CD14-positive monocyte (primary cell): ENCODE measurements around the gene CD36. TPM values are rescaled to one million over a fixed set of nuclear protein-coding genes. Genes with fewer than 3 reads are reported as not detected.
A peak's percentile ranks its signal among the peaks of the same experiment; 100 is the strongest.

ENCODE experiments used
- DNase-seq, 3 donors: peaks; one replicate each; pipeline ENCODE4 v3.0.0-alpha.2; 2011 to 2022
- H2AFZ ChIP-seq: 2 replicates; pipeline ENCODE4 v1.6.0; 2012; ENCODE audit warnings: mild to moderate bottlenecking, low read depth, low read length, inconsistent platforms; ENCODE audit not compliant: insufficient read depth, poor library complexity, severe bottlenecking
- H3K27ac ChIP-seq, 2 donors: 1 replicate in 1 of 2; 2 replicates in 1 of 2; pipeline ENCODE4 v1.5.1; 2012 to 2013; ENCODE audit warnings: low read length in 2 of 2, control low read depth in 1 of 2, inconsistent platforms in 1 of 2, low read depth in 1 of 2, mild to moderate bottlenecking in 1 of 2
- H3K27me3 ChIP-seq, 2 donors: one replicate each; pipeline versions ENCODE4 v1.6.0 to v1.6.1; 2011 to 2013; ENCODE audit warnings: low read length in 2 of 2; ENCODE audit not compliant: control insufficient read depth in 2 of 2, insufficient read depth in 2 of 2
- H3K36me3 ChIP-seq, 2 donors: replicated peaks in 1 of 2; 1 replicate in 1 of 2; 2 replicates in 1 of 2; pipeline versions ENCODE4 v1.5.1 to v1.6.1; 2012 to 2013; ENCODE audit warnings: low read length in 2 of 2, control low read depth in 1 of 2, inconsistent platforms in 1 of 2, mild to moderate bottlenecking in 1 of 2; ENCODE audit not compliant: insufficient read depth in 2 of 2, control insufficient read depth in 1 of 2
- H3K4me1 ChIP-seq, 2 donors: 1 replicate in 1 of 2; 2 replicates in 1 of 2; pipeline versions ENCODE4 v1.5.1 to v1.6.1; 2012 to 2013; ENCODE audit warnings: low read length in 2 of 2, control low read depth in 1 of 2, inconsistent platforms in 1 of 2, mild to moderate bottlenecking in 1 of 2, moderate library complexity in 1 of 2; ENCODE audit not compliant: insufficient read depth in 2 of 2, control insufficient read depth in 1 of 2
- H3K4me2 ChIP-seq: replicated peaks from 2 replicates; pipeline ENCODE3; 2012; ENCODE audit warnings: low read length, moderate library complexity, mild to moderate bottlenecking; ENCODE audit not compliant: poor library complexity, severe bottlenecking; ENCODE audit errors: extremely low read depth
- H3K4me3 ChIP-seq, 3 experiments: fragments of 200-600 bp in 1 of 3; sonication (generic) in 1 of 3; replicated peaks in 1 of 3; 1 replicate in 2 of 3; 2 replicates in 1 of 3; pipeline ENCODE4 v1.5.1; 2011 to 2013; ENCODE audit warnings: low read length in 3 of 3, mild to moderate bottlenecking in 3 of 3, control low read depth in 2 of 3, low read depth in 2 of 3, inconsistent platforms in 1 of 3, moderate library complexity in 1 of 3
- H3K79me2 ChIP-seq: 2 replicates; pipeline ENCODE4 v1.6.0; 2012; ENCODE audit warnings: mild to moderate bottlenecking, control low read depth, inconsistent platforms, low read length, moderate library complexity; ENCODE audit not compliant: insufficient read depth
- H3K9ac ChIP-seq: 2 replicates; pipeline ENCODE4 v1.6.0; 2017; ENCODE audit warnings: low read length, mild to moderate bottlenecking; ENCODE audit not compliant: insufficient read depth, poor library complexity, severe bottlenecking
- H3K9me3 ChIP-seq, 2 donors: replicated peaks in 1 of 2; 1 replicate in 1 of 2; 2 replicates in 1 of 2; pipeline versions ENCODE4 v1.5.1 to v1.6.1; 2012 to 2013; ENCODE audit warnings: low read length in 2 of 2, control low read depth in 1 of 2; ENCODE audit not compliant: control insufficient read depth in 1 of 2, insufficient read depth in 1 of 2
- H4K20me1 ChIP-seq: 2 replicates; pipeline ENCODE4 v1.6.0; 2012; ENCODE audit warnings: mild to moderate bottlenecking, low read length, control low read depth, moderate library complexity; ENCODE audit not compliant: insufficient read depth
- H3K27ac Mint-ChIP-seq, 7 donors: one replicate each; pipeline ENCODE4 v1.8.0; 2020; ENCODE audit warnings: mild to moderate bottlenecking in 7 of 7, mixed read lengths in 7 of 7, moderate library complexity in 6 of 7, inconsistent platforms in 2 of 7
- H3K27me3 Mint-ChIP-seq, 3 donors: one replicate each; pipeline ENCODE4 v1.8.0; 2021 to 2022; ENCODE audit warnings: low read depth in 3 of 3, mild to moderate bottlenecking in 3 of 3, mixed read lengths in 3 of 3, moderate library complexity in 3 of 3, inconsistent platforms in 1 of 3
- H3K36me3 Mint-ChIP-seq, 2 donors: one replicate each; pipeline ENCODE4 v1.8.0; 2020; ENCODE audit warnings: mixed read lengths in 2 of 2, inconsistent platforms in 1 of 2, mild to moderate bottlenecking in 1 of 2
- H3K4me1 Mint-ChIP-seq: one replicate; pipeline ENCODE4 v1.8.0; 2020; ENCODE audit warnings: mild to moderate bottlenecking, mixed read lengths
- H3K4me3 Mint-ChIP-seq, 2 donors: one replicate each; pipeline ENCODE4 v1.8.0; 2020; ENCODE audit warnings: mild to moderate bottlenecking in 2 of 2, mixed read lengths in 2 of 2, moderate library complexity in 1 of 2
- H3K9me3 Mint-ChIP-seq, 7 donors: one replicate each; pipeline ENCODE4 v1.8.0; 2020 to 2022; ENCODE audit warnings: mixed read lengths in 7 of 7, mild to moderate bottlenecking in 6 of 7, moderate library complexity in 6 of 7, inconsistent platforms in 2 of 7
- WGBS: methylation state at CpG from one replicate; pipeline ENCODE4 v1.1.5; 2013; ENCODE audit warnings: missing lambda C conversion rate; ENCODE audit not compliant: insufficient coverage; 5-methylcytosine and 5-hydroxymethylcytosine counted together
- intact Hi-C, 2 donors: fragments of 100-400 bp; cut with micrococcal nuclease; formaldehyde crosslinking; loops; one replicate each; pipeline versions ENCODE4 v1.15.0 to v1.15.1; 2023
- polyA minus RNA-seq: library from RNA; depleted of rRNA, polyadenylated mRNA; stranded (reverse); fragments of >200 nt; gene quantifications from 2 replicates; pipeline ENCODE4 v1.2.3, GENCODE V29; 2012
- polyA plus RNA-seq, 3 donors: library from polyadenylated mRNA; depleted of rRNA in 1 of 3; unstranded in 2 of 3; stranded (reverse) in 1 of 3; fragments of 300-500 nt in 2 of 3; fragments of >200 nt in 1 of 3; fragmentation: Illumina TruSeq in 2 of 3; gene quantifications; 1 replicate in 2 of 3; 2 replicates in 1 of 3; pipeline ENCODE4 v1.2.3, GENCODE V29; 2012 to 2021
- total RNA-seq, 12 experiments: library from RNA in 1 of 12; stranded (reverse) in 1 of 12; fragments of 120-200 nt in 1 of 12; gene quantifications; one replicate each; pipeline ENCODE4 v1.2.4 and lab custom pipeline; 2013 to 2026; ENCODE audit warnings: mixed read lengths in 6 of 12, inconsistent platforms in 1 of 12
- TF ChIP-seq, protein P1 (sequence below): fragments of 200-600 bp; IDR thresholded peaks from one replicate; pipeline ENCODE4 v1.8.0; 2022; ENCODE audit warnings: antibody characterized with exemption, mild to moderate bottlenecking

The CD36 gene
- total RNA-seq (2013), result 887 TPM
- polyA plus RNA-seq (1,000 to 10,000 TPM in 2 of 3 donors, 100 to 1,000 TPM in 1; 735 to 1,210 (median 1,135) TPM), polyA minus RNA-seq (269 and 299 TPM in 2 replicates), total RNA-seq (lab: John Stamatoyannopoulos, UW) (27.2 to 622 (median 466) reads per million in 11 experiments)

DNA sequence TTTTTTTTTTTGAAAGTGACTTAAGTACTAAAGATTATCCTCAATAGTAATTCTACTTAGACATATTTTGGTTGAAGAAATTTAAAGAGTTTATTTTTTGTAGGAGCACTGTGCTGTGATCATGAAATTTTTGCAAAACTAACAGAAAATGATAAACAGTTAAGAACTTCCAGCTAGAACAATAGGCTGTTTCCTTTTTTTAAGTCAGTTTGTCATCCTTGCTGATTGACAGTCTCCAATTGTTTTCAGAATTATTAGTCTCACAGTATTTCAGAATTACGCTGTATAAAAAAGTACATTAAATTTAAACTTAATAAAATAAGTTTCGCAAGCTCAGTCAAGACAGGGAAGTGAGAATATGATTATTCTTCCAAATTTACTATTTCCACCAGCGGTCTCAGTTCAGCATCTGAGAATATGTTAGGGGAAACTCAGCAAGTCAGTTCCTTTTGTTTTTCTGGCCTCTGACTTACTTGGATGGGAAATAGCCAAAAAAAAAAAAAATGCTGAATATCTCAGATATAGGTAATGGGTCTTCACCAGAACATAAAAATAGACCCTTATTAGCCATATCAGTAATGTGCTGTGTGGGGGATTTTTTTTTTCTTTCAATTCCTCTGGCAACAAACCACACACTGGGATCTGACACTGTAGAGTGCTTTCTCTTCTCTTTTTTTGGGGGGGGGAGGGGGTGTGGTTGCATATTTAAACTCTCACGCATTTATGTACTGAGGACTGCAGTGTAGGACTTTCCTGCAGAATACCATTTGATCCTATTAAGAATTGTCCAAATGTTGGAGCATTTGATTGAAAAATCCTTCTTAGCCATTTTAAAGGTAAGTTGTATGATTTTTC lies at the start of gene CD36:
TSS of gene CD36 (plus strand) at position 732 of the 855 bp plus-strand sequence. CDS start 8,099 bp downstream, outside the sequence.
- no peaks in the 10 kb centered on the region for H3K36me3 ChIP-seq
- TF ChIP-seq, protein P1, sequence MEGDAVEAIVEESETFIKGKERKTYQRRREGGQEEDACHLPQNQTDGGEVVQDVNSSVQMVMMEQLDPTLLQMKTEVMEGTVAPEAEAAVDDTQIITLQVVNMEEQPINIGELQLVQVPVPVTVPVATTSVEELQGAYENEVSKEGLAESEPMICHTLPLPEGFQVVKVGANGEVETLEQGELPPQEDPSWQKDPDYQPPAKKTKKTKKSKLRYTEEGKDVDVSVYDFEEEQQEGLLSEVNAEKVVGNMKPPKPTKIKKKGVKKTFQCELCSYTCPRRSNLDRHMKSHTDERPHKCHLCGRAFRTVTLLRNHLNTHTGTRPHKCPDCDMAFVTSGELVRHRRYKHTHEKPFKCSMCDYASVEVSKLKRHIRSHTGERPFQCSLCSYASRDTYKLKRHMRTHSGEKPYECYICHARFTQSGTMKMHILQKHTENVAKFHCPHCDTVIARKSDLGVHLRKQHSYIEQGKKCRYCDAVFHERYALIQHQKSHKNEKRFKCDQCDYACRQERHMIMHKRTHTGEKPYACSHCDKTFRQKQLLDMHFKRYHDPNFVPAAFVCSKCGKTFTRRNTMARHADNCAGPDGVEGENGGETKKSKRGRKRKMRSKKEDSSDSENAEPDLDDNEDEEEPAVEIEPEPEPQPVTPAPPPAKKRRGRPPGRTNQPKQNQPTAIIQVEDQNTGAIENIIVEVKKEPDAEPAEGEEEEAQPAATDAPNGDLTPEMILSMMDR, result no peak
- peaks cover 34% of the 10 kb centered on the region for H4K20me1 ChIP-seq
- Mint-ChIP-seq H3K4me1 (peaks cover 63% of the 10 kb centered on the region), H3K36me3 (peaks cover 0 to 2% of the 10 kb centered on the region in 2 donors), H3K4me3 (peak within 1 kb of the TSS; percentile 74 to 94), H3K27me3 (no peaks in the 10 kb centered on the region), H3K27ac (peak within 1 kb of the TSS; percentile 76 to 90 (median 86)), H3K9me3 (no peaks in the 10 kb centered on the region)
- H3K4me1 ChIP-seq, result peaks cover 50 to 72% of the 10 kb centered on the region in 2 donors
- WGBS, result no CpG with 5 or more reads among the region's 4 CpGs
- peak within 1 kb of the TSS; percentile 63 for H3K9ac ChIP-seq
- no peaks in the 10 kb centered on the region for H3K9me3 ChIP-seq
- H3K79me2 ChIP-seq, result peaks cover 66% of the 10 kb centered on the region
- intact Hi-C loops, result no loop called here
- H3K4me3 ChIP-seq, result peak within 1 kb of the TSS; percentile 80 to 100 (median 91)
- peak within 1 kb of the TSS in 1 of 2 donors; percentile 82 for H3K27ac ChIP-seq
- no peak within 1 kb of the TSS for H2AFZ ChIP-seq
- DNase-seq, result peak; percentile 67 to 84 (median 81)
- H3K4me2 ChIP-seq, result peak within 1 kb of the TSS; percentile 95
- H3K27me3 ChIP-seq, result no peaks in the 10 kb centered on the region

DNA sequence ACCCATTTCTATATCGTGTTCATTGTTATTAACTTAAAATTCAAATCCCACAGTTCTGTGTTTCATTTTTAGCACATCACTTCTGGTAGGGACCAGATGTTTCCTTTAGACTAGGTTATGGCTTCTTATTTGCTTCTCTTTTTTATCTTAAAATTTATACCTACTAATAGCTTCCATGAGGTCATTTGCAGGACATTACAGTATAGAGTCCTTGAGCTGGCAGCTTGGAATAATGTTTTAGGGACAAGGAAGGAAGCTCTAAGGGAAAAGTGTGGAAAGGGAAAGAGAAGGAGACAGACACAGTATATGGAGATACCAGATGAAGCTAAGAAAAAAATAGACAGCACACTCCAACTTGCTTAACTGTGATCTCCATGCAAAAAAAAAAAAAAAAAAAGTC lies 48.8 kb upstream of the CD36 start:
- no peak overlapping the region for H3K9ac ChIP-seq
- peaks cover 0 to 3% (median 0%) of the 10 kb centered on the region in 3 donors for H3K27me3 Mint-ChIP-seq
- peak overlapping the region in 1 of 7 donors; percentile 20 for H3K27ac Mint-ChIP-seq
- H3K9me3 Mint-ChIP-seq, result peaks cover 0 to 5% (median 0%) of the 10 kb centered on the region in 7 donors
- no peak overlapping the region for H3K4me2 ChIP-seq
- H3K27me3 ChIP-seq, result no peaks in the 10 kb centered on the region
- TF ChIP-seq, protein P1, result no peak
- no peak overlapping the region for H3K4me3 Mint-ChIP-seq
- no peak overlapping the region for H3K4me3 ChIP-seq
- peaks cover 16% of the 10 kb centered on the region for H3K4me1 Mint-ChIP-seq
- intact Hi-C loops, result no loop called here
- H3K4me1 ChIP-seq, result peaks cover 7% of the 10 kb centered on the region in 2 donors
- WGBS, result no CpG with 5 or more reads among the region's 1 CpG
- H3K79me2 ChIP-seq, result no peaks in the 10 kb centered on the region
- no peaks in the 10 kb centered on the region for H4K20me1 ChIP-seq
- H3K36me3 Mint-ChIP-seq, result peaks cover 0 to 4% of the 10 kb centered on the region in 2 donors
- H3K9me3 ChIP-seq, result no peaks in the 10 kb centered on the region
- H3K36me3 ChIP-seq, result no peaks in the 10 kb centered on the region
- no peak overlapping the region for H3K27ac ChIP-seq
- DNase-seq, result no peak
- H2AFZ ChIP-seq, result no peak overlapping the region
